Astrocyte of the spinal cord (primary cell): ENCODE measurements around the gene KIF26B.

Experiments used
- DNase-seq: peaks from one replicate; pipeline ENCODE4 v3.0.0; 2011; ENCODE audit warnings: low read depth, low spot score
- H3K4me3 ChIP-seq: 2 replicates; pipeline ENCODE4 v1.5.1; 2011; ENCODE audit warnings: low read depth, mild to moderate bottlenecking, low read length, moderate library complexity
- in situ Hi-C: cut with HindIII; loops from 2 replicates; pipeline ENCODE4 v1.10.0; 2017; ENCODE audit warnings: low sequenced_read_pairs
- TF ChIP-seq, protein P1 (sequence below): IDR thresholded peaks from 2 replicates; pipeline ENCODE4 v1.5.1; 2012; ENCODE audit warnings: low read depth, mild to moderate bottlenecking, low read length, inconsistent platforms

KIF26B gene

GRCh38 chr1:245552331-245552730, 397.5 kb downstream of the KIF26B start:
- TF ChIP-seq, protein P1, sequence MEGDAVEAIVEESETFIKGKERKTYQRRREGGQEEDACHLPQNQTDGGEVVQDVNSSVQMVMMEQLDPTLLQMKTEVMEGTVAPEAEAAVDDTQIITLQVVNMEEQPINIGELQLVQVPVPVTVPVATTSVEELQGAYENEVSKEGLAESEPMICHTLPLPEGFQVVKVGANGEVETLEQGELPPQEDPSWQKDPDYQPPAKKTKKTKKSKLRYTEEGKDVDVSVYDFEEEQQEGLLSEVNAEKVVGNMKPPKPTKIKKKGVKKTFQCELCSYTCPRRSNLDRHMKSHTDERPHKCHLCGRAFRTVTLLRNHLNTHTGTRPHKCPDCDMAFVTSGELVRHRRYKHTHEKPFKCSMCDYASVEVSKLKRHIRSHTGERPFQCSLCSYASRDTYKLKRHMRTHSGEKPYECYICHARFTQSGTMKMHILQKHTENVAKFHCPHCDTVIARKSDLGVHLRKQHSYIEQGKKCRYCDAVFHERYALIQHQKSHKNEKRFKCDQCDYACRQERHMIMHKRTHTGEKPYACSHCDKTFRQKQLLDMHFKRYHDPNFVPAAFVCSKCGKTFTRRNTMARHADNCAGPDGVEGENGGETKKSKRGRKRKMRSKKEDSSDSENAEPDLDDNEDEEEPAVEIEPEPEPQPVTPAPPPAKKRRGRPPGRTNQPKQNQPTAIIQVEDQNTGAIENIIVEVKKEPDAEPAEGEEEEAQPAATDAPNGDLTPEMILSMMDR, result no peak
- no peak overlapping the region for H3K4me3 ChIP-seq
- DNase-seq, result no peak
- in situ Hi-C loops, result no loop called here

DNA sequence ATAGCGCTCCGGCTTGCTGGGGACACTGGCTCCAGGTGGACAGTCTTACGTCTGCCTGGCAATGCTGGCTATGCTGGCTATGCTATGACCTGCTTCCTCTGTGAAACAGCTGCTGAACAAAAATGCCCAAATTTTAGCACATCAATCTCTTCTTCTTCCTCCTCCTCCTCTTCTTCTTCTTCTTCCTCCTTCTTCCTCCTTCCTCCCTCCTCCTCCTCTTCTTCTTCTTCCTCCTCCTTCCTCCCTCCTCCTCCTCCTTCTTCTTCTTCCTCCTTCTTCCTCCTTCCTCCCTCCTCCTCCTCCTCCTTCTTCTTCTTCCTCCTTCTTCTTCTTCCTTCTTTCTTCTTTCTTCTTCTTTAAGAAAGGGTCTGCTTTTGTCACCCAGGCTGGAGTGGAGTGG, 401.3 kb downstream of the KIF26B start:
- no peak for DNase-seq
- TF ChIP-seq, protein P1, result no peak
- in situ Hi-C loops, result no loop called here
- no peak overlapping the region for H3K4me3 ChIP-seq

DNA sequence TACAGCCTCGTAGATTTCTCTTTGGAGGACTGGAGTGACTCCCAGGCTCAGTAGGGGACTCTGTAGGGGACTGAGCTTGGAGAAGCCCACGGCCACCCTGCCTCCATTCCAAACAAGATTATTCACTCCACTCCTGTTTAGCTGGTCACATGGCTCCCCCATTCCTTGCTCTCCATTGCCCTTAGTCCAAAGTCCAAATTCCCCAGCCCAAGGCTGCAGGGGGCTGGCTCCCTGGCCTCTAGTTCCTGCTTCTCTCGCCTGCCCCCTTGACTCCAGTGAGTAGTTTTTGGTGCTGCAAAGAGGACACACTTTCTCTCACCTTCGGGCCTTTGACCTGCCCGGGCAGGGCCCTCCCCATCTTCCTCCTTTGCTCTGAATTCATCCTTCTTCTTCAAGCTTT, 403.3 kb downstream of the KIF26B start:
- H3K4me3 ChIP-seq, result no peak overlapping the region
- TF ChIP-seq, protein P1, result no peak
- in situ Hi-C loops, result no loop called here
- no peak for DNase-seq

GRCh38 chr1:245560316-245560859, 405.6 kb downstream of the KIF26B start:
- DNase-seq, result no peak
- H3K4me3 ChIP-seq, result no peak overlapping the region
- TF ChIP-seq, protein P1, result no peak
- in situ Hi-C loops, result no loop called here

DNA sequence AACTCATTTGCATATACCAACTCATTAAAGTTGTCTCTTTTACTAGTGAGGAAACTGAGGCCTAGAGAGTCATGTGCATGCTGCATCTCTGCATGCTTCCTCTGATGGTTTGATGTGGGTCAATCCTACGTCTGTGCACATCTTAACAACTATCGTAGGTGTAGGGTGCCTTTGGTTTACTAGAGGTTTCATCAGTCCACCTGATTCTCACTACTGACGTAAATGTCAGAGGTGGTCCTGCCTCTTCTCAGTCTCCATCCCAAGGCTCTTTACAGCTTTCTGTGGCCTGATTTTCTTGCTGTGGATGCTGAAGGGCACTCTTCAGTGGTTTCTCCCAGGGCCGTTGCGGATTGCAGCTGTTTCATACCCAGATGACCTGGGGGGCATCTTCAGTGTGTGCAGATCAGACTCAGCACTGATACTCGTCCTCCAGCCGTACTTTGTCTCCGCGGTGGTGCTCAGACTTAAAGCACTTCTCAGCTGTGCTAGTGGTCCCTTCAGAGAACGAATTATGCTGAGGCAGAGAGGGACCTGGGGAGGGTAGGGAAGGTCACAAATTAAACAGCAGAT, 407.0 kb downstream of the KIF26B start:
- in situ Hi-C loops, result no loop called here
- TF ChIP-seq, protein P1, result no peak
- no peak for DNase-seq

DNA sequence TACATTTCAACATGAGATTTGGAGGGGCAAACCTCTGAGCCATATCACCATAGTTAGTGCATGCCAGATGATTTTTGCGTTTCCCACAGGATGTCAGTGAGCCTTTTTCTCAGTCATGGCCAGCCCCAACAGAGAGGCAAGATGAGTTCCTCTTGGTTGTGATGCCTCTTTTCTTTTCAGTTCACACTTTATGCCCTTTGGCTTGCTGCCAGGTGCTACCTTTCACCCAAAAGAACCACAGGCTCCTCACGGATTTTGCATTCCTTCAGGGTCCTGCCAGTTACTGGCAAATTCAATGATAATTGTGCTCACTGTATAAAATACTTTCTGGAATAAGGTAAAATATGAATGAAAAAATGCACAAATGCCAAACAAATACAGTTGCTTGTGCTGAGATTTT, 411.3 kb downstream of the KIF26B start:
- no peak overlapping the region for H3K4me3 ChIP-seq
- in situ Hi-C loops, result no loop called here
- DNase-seq, result no peak
- TF ChIP-seq, protein P1, result no peak

More for the DNA sequence above, 407.0 kb downstream of the KIF26B start:
- H3K4me3 ChIP-seq, result no peak overlapping the region
